ENCODE measurements around the gene B3GLCT.

The B3GLCT gene

GRCh38 chr13:31351376-31351775 lies 151.6 kb downstream of the B3GLCT start:
- no peak for DNase-seq (ENCODE audit: low read depth)

- no peak for DNase-seq (ENCODE audit: low read depth)
Measured at GRCh38 chr13:31352467-31352866, 152.7 kb downstream of the B3GLCT start.

- no peak for DNase-seq (ENCODE audit: low read depth)
Measured at GRCh38 chr13:31355001-31355400, 155.2 kb downstream of the B3GLCT start.

- no peak for DNase-seq (ENCODE audit: low read depth)
Measured at GRCh38 chr13:31356991-31357390, 157.2 kb downstream of the B3GLCT start.

GRCh38 chr13:31357581-31357980 lies 157.8 kb downstream of the B3GLCT start:
- DNase-seq (ENCODE audit: low read depth) = no peak

GRCh38 chr13:31361673-31362072 lies 161.9 kb downstream of the B3GLCT start:
- no peak for DNase-seq (ENCODE audit: low read depth)

GRCh38 chr13:31365630-31366029 lies 165.9 kb downstream of the B3GLCT start:
- DNase-seq (ENCODE audit: low read depth) = no peak

GRCh38 chr13:31367410-31367809 lies 167.6 kb downstream of the B3GLCT start:
- DNase-seq (ENCODE audit: low read depth) = no peak

- DNase-seq (ENCODE audit: low read depth) = no peak
Measured at GRCh38 chr13:31369213-31369612, 169.4 kb downstream of the B3GLCT start.

GRCh38 chr13:31372454-31372853 lies 172.7 kb downstream of the B3GLCT start:
- no peak for DNase-seq (ENCODE audit: low read depth)

- no peak for DNase-seq (ENCODE audit: low read depth)
Measured at GRCh38 chr13:31374682-31375081, 174.9 kb downstream of the B3GLCT start.

GRCh38 chr13:31377946-31378345 lies 178.2 kb downstream of the B3GLCT start:
- DNase-seq (ENCODE audit: low read depth) = no peak

- DNase-seq (ENCODE audit: low read depth) = no peak
Measured at GRCh38 chr13:31380715-31381114, 180.9 kb downstream of the B3GLCT start.

Data from stimulated activated CD8-positive, alpha-beta memory T cell treated with anti-CD3 and anti-CD28 coated beads, Interleukin-7, amount 100 ng/mL, for 24 hours (primary cell).